Stimulated activated CD4-positive, alpha-beta T cell treated with anti-CD3 and anti-CD28 coated beads, TNF-alpha, amount 100 ng/mL, for 24 hours (primary cell): ENCODE measurements around the gene BIVM.

Experiments used
- DNase-seq, 3 experiments: peaks; one replicate each; pipeline ENCODE4 v3.0.0-alpha.2; 2020; ENCODE audit warnings: low read depth in 3 of 3

The BIVM gene

GRCh38 chr13:102845289-102845629, 46.3 kb downstream of the BIVM start:
- no peak for DNase-seq

- peak; percentile 91 to 97 (median 92) for DNase-seq
Observed at GRCh38 chr13:102845630-102846260, 46.8 kb downstream of the BIVM start, which contains the start of gene ERCC5. Gene ERCC5, plus strand, starts transcription at chr13:102846032. Its CDS starts 235 bp downstream, at chr13:102846267.

GRCh38 chr13:102846261-102847015, 47.5 kb downstream of the BIVM start:
- DNase-seq, result peak in 2 of 3 experiments; percentile 13 to 39

- no peak for DNase-seq
Observed at GRCh38 chr13:102847272-102848234, 48.6 kb downstream of the BIVM start.

GRCh38 chr13:102848956-102849355, 50.0 kb downstream of the BIVM start:
- DNase-seq, result no peak

- DNase-seq, result no peak
Observed at GRCh38 chr13:102852556-102852955, 53.6 kb downstream of the BIVM start.

GRCh38 chr13:102854675-102855074, 55.8 kb downstream of the BIVM start:
- DNase-seq, result no peak

- DNase-seq, result no peak
Observed at GRCh38 chr13:102856557-102856956, 57.6 kb downstream of the BIVM start.

GRCh38 chr13:102862624-102863210, 63.8 kb downstream of the BIVM start:
- no peak for DNase-seq

- no peak for DNase-seq
Observed at GRCh38 chr13:102863590-102863989, 64.7 kb downstream of the BIVM start.

- DNase-seq, result no peak
Observed at GRCh38 chr13:102868366-102868936, 69.5 kb downstream of the BIVM start.

- no peak for DNase-seq
Observed at GRCh38 chr13:102869948-102870676, 71.2 kb downstream of the BIVM start.

- peak in 2 of 3 experiments; percentile 22 to 24 for DNase-seq
Observed at GRCh38 chr13:102870677-102871415, 71.9 kb downstream of the BIVM start.

- no peak for DNase-seq
Observed at GRCh38 chr13:102872131-102872530, 73.2 kb downstream of the BIVM start.

GRCh38 chr13:102872531-102872930, 73.6 kb downstream of the BIVM start:
- DNase-seq, result no peak

GRCh38 chr13:102873653-102874052, 74.7 kb downstream of the BIVM start:
- no peak for DNase-seq

- no peak for DNase-seq
Observed at GRCh38 chr13:102875256-102875655, 76.3 kb downstream of the BIVM start.

- no peak for DNase-seq
Observed at GRCh38 chr13:102877303-102877702, 78.4 kb downstream of the BIVM start.

- DNase-seq, result no peak
Observed at GRCh38 chr13:102878481-102878880, 79.6 kb downstream of the BIVM start.
